Measurements from ENCODE around the gene ANKRD34B.

Gene ANKRD34B

DNA sequence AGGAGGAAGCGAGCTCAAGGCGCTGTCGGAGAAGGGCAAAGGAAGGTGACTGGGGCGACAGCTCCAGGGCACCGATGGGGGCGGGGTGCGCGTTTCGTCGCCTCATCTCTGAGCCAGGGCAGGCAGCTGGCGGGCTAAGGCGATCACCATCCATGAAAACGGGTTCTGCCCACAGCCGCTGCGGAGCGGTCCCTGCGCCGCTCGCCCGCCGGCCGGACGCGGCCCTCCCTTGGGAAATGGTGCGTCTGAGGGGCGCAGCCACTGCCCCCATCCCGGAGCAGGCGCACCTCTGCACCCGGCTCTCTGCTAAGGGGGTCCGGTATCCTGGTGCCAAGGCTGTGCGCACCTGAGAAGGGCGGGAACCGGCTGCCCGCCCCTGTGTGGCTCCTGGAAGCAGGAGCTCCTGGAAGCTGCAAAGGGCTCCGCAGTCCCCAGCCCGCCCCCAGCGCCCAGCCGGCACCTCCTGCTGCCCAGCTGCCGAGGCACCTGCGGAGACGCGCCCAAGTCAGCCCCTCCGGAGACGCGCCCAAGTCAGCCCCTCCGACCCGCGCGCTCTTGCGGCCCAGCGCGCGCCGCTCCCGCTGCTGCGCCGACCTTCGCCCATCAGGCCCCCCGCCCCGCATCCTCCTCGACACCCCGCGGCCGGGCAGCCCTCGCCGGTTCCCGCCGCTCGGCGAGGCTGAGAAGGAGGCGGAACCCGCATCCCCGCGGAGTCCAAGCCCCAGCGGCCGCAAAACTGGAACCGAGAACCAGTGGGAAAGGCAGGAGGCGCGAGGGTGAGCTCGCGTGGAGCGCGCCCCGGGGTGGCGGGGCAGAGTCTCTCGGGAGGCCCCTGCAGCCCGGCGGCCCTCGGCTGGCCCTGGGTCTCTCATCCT, 757 bp downstream of the ANKRD34B start:
- Mint-ChIP-seq H3K27me3 (ENCODE audit: low read depth, poor library complexity) (peaks cover 98% of the 10 kb centered on the region), H3K36me3 (ENCODE audit: low read depth) (no peaks in the 10 kb centered on the region), H3K9me3 (peaks cover 19% of the 10 kb centered on the region), H3K27ac (no peak overlapping the region), H3K4me3 (peak overlapping the region; percentile 61), H3K4me1 (no peaks in the 10 kb centered on the region)
- peak; percentile 47 for DNase-seq
- TF ChIP-seq CTCF (IDR thresholded peaks at IDR 0.05) = no peak

DNA sequence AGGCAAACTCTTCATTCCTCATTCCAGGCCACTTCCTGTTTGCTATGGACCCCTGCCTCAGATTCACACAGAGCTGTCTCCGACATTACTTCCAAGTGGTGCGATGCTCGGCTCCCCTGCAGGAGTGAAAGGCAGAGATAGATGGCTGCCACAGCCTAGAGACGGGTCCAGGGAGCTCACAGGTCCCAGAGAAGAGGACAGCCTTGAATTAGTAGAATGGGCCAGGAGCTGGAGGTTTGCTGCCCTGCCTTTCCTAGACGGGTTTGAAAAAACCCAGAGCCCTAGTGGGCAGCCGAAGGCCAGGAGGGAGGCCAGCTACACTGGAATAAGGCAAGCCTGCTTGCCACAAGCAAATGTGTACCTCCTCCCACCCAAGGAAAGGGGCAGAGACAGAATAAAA, 1.8 kb downstream of the ANKRD34B start:
- no peaks in the 10 kb centered on the region for H3K36me3 Mint-ChIP-seq (ENCODE audit: low read depth)
- peak overlapping the region; percentile 61 for H3K4me3 Mint-ChIP-seq
- no peak overlapping the region for H3K27ac Mint-ChIP-seq
- H3K27me3 Mint-ChIP-seq (ENCODE audit: low read depth, poor library complexity) = peaks cover 95% of the 10 kb centered on the region
- no peak for DNase-seq
- no peaks in the 10 kb centered on the region for H3K4me1 Mint-ChIP-seq
- H3K9me3 Mint-ChIP-seq = peaks cover 19% of the 10 kb centered on the region
- no peak for TF ChIP-seq CTCF (IDR thresholded peaks at IDR 0.05)

- peaks cover 92% of the 10 kb centered on the region for H3K27me3 Mint-ChIP-seq (ENCODE audit: low read depth, poor library complexity)
- H3K36me3 Mint-ChIP-seq (ENCODE audit: low read depth) = no peaks in the 10 kb centered on the region
These were observed 3.3 kb downstream of the ANKRD34B start for GRCh38 chr5:80566711-80567259.

GRCh38 chr5:80565330-80565729, 4.8 kb downstream of the ANKRD34B start:
- H3K4me1 Mint-ChIP-seq = peaks cover 10% of the 10 kb centered on the region
- no peak for TF ChIP-seq CTCF (IDR thresholded peaks at IDR 0.05)
- no peak overlapping the region for H3K27ac Mint-ChIP-seq
- no peak overlapping the region for H3K4me3 Mint-ChIP-seq
- no peaks in the 10 kb centered on the region for H3K9me3 Mint-ChIP-seq
- no peaks in the 10 kb centered on the region for H3K36me3 Mint-ChIP-seq (ENCODE audit: low read depth)
- peaks cover 78% of the 10 kb centered on the region for H3K27me3 Mint-ChIP-seq (ENCODE audit: low read depth, poor library complexity)
- no peak for DNase-seq

More at GRCh38 chr5:80566711-80567259, 3.3 kb downstream of the ANKRD34B start:
- Mint-ChIP-seq H3K9me3 (peaks cover 7% of the 10 kb centered on the region), H3K4me3 (no peak overlapping the region), H3K27ac (no peak overlapping the region), H3K4me1 (peaks cover 5% of the 10 kb centered on the region)
- no peak for TF ChIP-seq CTCF (IDR thresholded peaks at IDR 0.05)
- no peak for DNase-seq

GRCh38 chr5:80559244-80559643, 10.8 kb downstream of the ANKRD34B start:
- H3K9me3 Mint-ChIP-seq = no peaks in the 10 kb centered on the region
- TF ChIP-seq CTCF (IDR thresholded peaks at IDR 0.05) = no peak
- no peak overlapping the region for H3K4me3 Mint-ChIP-seq
- H3K27me3 Mint-ChIP-seq (ENCODE audit: low read depth, poor library complexity) = peaks cover 18% of the 10 kb centered on the region
- H3K36me3 Mint-ChIP-seq (ENCODE audit: low read depth) = no peaks in the 10 kb centered on the region
- no peak overlapping the region for H3K27ac Mint-ChIP-seq
- peaks cover 38% of the 10 kb centered on the region for H3K4me1 Mint-ChIP-seq
- DNase-seq = no peak
